Measurements from ENCODE around the gene NAIP. TPM values are rescaled to one million over a fixed set of nuclear protein-coding genes. Genes with fewer than 3 reads are reported as not detected.
"Not testable (repeated sequence)": the region's sequence is repeated elsewhere in the genome, so short reads cannot be mapped to it uniquely, and the experiment has no call there.

Gene NAIP
- total RNA-seq, 1 donor = 5.6 TPM

- no peak for TF ChIP-seq CTCF (IDR thresholded peaks at IDR 0.05; ENCODE audit: insufficient read depth, low read depth, low read length)
- no peak overlapping the region for H3K4me3 ChIP-seq (ENCODE audit: low read depth, low read length)
- DNase-seq (ENCODE audit: low read depth) = no peak
Observed at GRCh38 chr5:71011194-71011792, 13.8 kb downstream of the NAIP start.

- not testable (repeated sequence) for DNase-seq (ENCODE audit: low read depth); H3K4me3 ChIP-seq (ENCODE audit: low read depth, low read length)
Observed at GRCh38 chr5:71006983-71007382, 18.2 kb downstream of the NAIP start.

GRCh38 chr5:70984882-70985281, 40.3 kb downstream of the NAIP start:
- not testable (repeated sequence) for H3K4me3 ChIP-seq (ENCODE audit: low read depth, low read length); DNase-seq (ENCODE audit: low read depth)

- not testable (repeated sequence) for DNase-seq (ENCODE audit: low read depth); H3K4me3 ChIP-seq (ENCODE audit: low read depth, low read length)
Observed at GRCh38 chr5:70967220-70967619, 57.9 kb downstream of the NAIP start.

GRCh38 chr5:70964531-70964930, 60.6 kb downstream of the NAIP start:
- not testable (repeated sequence) for H3K4me3 ChIP-seq (ENCODE audit: low read depth, low read length); DNase-seq (ENCODE audit: low read depth)

- DNase-seq (ENCODE audit: low read depth); H3K4me3 ChIP-seq (ENCODE audit: low read depth, low read length): not testable (repeated sequence)
Observed at GRCh38 chr5:70953068-70953467, 72.1 kb downstream of the NAIP start.

- DNase-seq (ENCODE audit: low read depth); H3K4me3 ChIP-seq (ENCODE audit: low read depth, low read length): not testable (repeated sequence)
Observed at GRCh38 chr5:70932560-70932959, 92.6 kb downstream of the NAIP start.

- not testable (repeated sequence) for DNase-seq (ENCODE audit: low read depth); H3K4me3 ChIP-seq (ENCODE audit: low read depth, low read length)
Observed at GRCh38 chr5:70931709-70932368, 93.3 kb downstream of the NAIP start.

GRCh38 chr5:70925211-70925562, 100.0 kb downstream of the NAIP start:
- not testable (repeated sequence) for H3K4me3 ChIP-seq (ENCODE audit: low read depth, low read length); DNase-seq (ENCODE audit: low read depth)

Other genes with a start within 250 kb of the NAIP start
- gene SERF1A, start 124.7 kb downstream of the NAIP start, total RNA-seq = 8.7 and 15.5 TPM in 2 replicates
- 39.3 and 49.2 TPM in 2 replicates for gene SMN1, start 100.3 kb downstream of the NAIP start, total RNA-seq
- 27.1 and 40.6 TPM in 2 replicates for gene GTF2H2, start 42.3 kb upstream of the NAIP start, total RNA-seq